HepG2 (cell line): Measurements from ENCODE around the gene RHBDL1. TPM values are rescaled to one million over a fixed set of nuclear protein-coding genes. Genes with fewer than 3 reads are reported as not detected.

Source experiments
- ATM ChIP-seq: fragments of 450-650 bp; IDR thresholded peaks from 2 replicates; pipeline ENCODE4 v1.7.1; 2017; ENCODE audit warnings: mild to moderate bottlenecking, borderline replicate concordance
- CAMTA2 ChIP-seq: sonication (generic); formaldehyde crosslinking; IDR thresholded peaks from 2 replicates; pipeline ENCODE4 v1.4.0; 2020; ENCODE audit warnings: mild to moderate bottlenecking, missing genetic modification reagents, borderline replicate concordance
- CTCF ChIP-seq: sonication (generic); formaldehyde crosslinking; IDR thresholded peaks from 2 replicates; pipeline ENCODE4 v1.5.0; 2020; ENCODE audit warnings: mild to moderate bottlenecking, missing genetic modification reagents, moderate library complexity
- FOSL1 ChIP-seq: sonication (generic); formaldehyde crosslinking; IDR thresholded peaks from 2 replicates; pipeline ENCODE4 v1.9.0; 2021; ENCODE audit warnings: missing genetic modification reagents, borderline replicate concordance
- KAT2B ChIP-seq: fragments of 150-350 bp; IDR thresholded peaks from 2 replicates; pipeline ENCODE4 v1.6.1; 2014; ENCODE audit warnings: low read depth, low read length, borderline replicate concordance
- KDM5B ChIP-seq: sonication (generic); formaldehyde crosslinking; IDR thresholded peaks from 2 replicates; pipeline ENCODE4 v1.4.0; 2020; ENCODE audit warnings: missing genetic modification reagents, mild to moderate bottlenecking, borderline replicate concordance
- MIXL1 ChIP-seq: IDR thresholded peaks from 2 replicates; pipeline ENCODE4 v1.6.1; 2016
- PHF5A ChIP-seq: IDR thresholded peaks from one replicate; pipeline ENCODE4 v1.6.1; 2018; ENCODE audit warnings: low read depth, missing genetic modification reagents; ENCODE audit not compliant: unreplicated experiment
- ZFP37 ChIP-seq: sonication (generic); formaldehyde crosslinking; IDR thresholded peaks from 2 replicates; pipeline ENCODE4 v1.4.0; 2020; ENCODE audit warnings: missing genetic modification reagents, borderline replicate concordance
- ZNF18 ChIP-seq: sonication (generic); formaldehyde crosslinking; IDR thresholded peaks from 2 replicates; pipeline ENCODE4 v1.8.0; 2022; ENCODE audit warnings: mild to moderate bottlenecking, missing genetic modification reagents; ENCODE audit not compliant: insufficient replicate concordance
- ZNF264 ChIP-seq: sonication (generic); formaldehyde crosslinking; IDR thresholded peaks from 2 replicates; pipeline ENCODE4 v1.4.0; 2020; ENCODE audit warnings: missing genetic modification reagents
- ZNF274 ChIP-seq: sonication (generic); formaldehyde crosslinking; IDR thresholded peaks from 2 replicates; pipeline ENCODE4 v1.5.1; 2020; ENCODE audit warnings: mild to moderate bottlenecking, missing genetic modification reagents
- ZNF331 ChIP-seq: sonication (generic); formaldehyde crosslinking; IDR thresholded peaks from 2 replicates; pipeline ENCODE4 v1.4.0; 2020; ENCODE audit warnings: missing genetic modification reagents
- ZNF562 ChIP-seq: sonication (generic); formaldehyde crosslinking; IDR thresholded peaks from 2 replicates; pipeline ENCODE4 v1.8.0; 2022; ENCODE audit warnings: missing genetic modification reagents, borderline replicate concordance
- ZNF589 ChIP-seq: sonication (generic); formaldehyde crosslinking; conservative IDR thresholded peaks from 2 replicates; pipeline ENCODE4 v1.8.0; 2022; ENCODE audit warnings: mild to moderate bottlenecking, moderate library complexity, missing genetic modification reagents
- polyA plus RNA-seq, 8 experiments: library from polyadenylated mRNA; depleted of rRNA in 3 of 8; stranded (reverse) in 7 of 8; unstranded in 1 of 8; fragments of >200 nt; fragmentation: Illumina TruSeq in 4 of 8; extraction: Trizol in 4 of 8; gene quantifications; 2 replicates each; pipeline versions ENCODE4 v1.2.1 to v1.2.3, GENCODE V29; 2011 to 2016; ENCODE audit warnings: low read depth in 4 of 8, missing spikeins in 1 of 8, mixed read lengths in 1 of 8; ENCODE audit not compliant: insufficient read depth in 1 of 8
- total RNA-seq, 5 experiments: library from RNA; depleted of rRNA; stranded (reverse); fragments of >200 nt; fragmentation: Illumina TruSeq; extraction: Trizol; gene quantifications; 2 replicates each; pipeline ENCODE4 v1.2.3, GENCODE V29; 2016; ENCODE audit warnings: low read depth in 1 of 5
- TF ChIP-seq, protein P1 (sequence below): sonication (generic); formaldehyde crosslinking; IDR thresholded peaks from 2 replicates; pipeline ENCODE4 v1.5.0; 2020; ENCODE audit warnings: missing genetic modification reagents, mild to moderate bottlenecking, borderline replicate concordance
- TF ChIP-seq, protein P2 (sequence below): sonication (generic); formaldehyde crosslinking; IDR thresholded peaks from 2 replicates; pipeline ENCODE4 v1.4.0; 2020; ENCODE audit warnings: missing genetic modification reagents; ENCODE audit errors: not compliant biosample characterization
- TF ChIP-seq, protein P3 (sequence below): sonication (generic); formaldehyde crosslinking; IDR thresholded peaks from 2 replicates; pipeline ENCODE4 v1.4.0; 2020; ENCODE audit warnings: missing genetic modification reagents
- TF ChIP-seq, protein P4 (sequence below): fragments of 450-650 bp; IDR thresholded peaks from 2 replicates; pipeline ENCODE4 v1.6.1; 2017

Gene RHBDL1
- total and polyA plus RNA-seq, 2 of the 13 experiments (the other 11 are each of a cell fraction or from before 2014, with no cell fraction given) = 1.8 to 3.8 TPM

DNA sequence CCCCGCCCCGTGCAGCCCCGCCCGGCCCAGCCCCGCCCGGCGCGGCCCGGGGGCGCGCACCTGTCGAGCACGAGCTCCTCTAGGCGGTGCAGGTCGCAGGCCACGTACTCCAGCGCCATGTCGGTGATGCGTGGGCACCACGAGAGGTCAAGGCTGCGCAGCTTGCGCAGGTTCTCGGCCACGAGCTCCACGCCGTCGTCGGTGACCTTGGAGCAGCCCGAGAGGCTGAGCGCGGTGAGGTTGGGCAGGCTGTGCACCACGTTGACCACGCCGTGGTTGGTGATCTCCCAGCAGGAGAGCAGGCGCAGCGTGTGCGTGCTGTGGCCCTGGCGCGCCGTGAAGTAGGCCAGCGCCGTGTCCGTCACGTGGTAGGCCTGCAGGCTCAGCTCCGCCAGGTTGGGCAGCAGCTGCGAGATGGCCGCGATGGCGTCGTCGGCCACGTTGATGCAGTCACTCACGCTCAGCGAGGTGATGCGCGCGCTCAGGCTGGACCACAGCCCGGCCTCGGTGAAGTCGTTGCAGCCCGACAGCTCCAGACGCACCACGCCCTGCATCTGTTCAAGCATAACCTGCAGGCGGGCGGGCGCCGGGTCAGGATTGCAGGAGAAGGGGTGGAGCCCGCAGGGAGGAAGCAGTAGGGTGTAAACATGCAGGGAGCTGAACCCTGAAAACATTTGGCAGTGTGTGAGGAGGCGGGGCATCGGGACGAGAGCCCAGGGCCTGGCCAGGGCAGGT, 20.1 kb downstream of the RHBDL1 start (continued):
- TF ChIP-seq ZNF18 (no peak), PHF5A (no peak), ATM (no peak), KAT2B (no peak), FOSL1 (CRISPR knock-in tag) (no peak), ZNF589 (CRISPR knock-in tag) (peak; percentile 85; the same call in 1 of the 2 replicates), ZNF274 (CRISPR knock-in tag) (0 out of 2 replicates have a peak, but pooled peaks have one; percentile 33), CTCF (CRISPR knock-in tag) (peak; percentile 25; the same call in 1 of the 2 replicates), MIXL1 (CRISPR knock-in tag) (no peak), ZNF331 (CRISPR knock-in tag) (no peak), ZFP37 (CRISPR knock-in tag) (no peak; the same call in 1 of the 2 replicates), ZNF562 (CRISPR knock-in tag) (no peak), ZNF264 (no peak), KDM5B (CRISPR knock-in tag) (peak; percentile 89; the same call in 1 of the 2 replicates), CAMTA2 (CRISPR knock-in tag) (0 out of 2 replicates have a peak, but pooled peaks have one; percentile 42)
- TF ChIP-seq, protein P1, sequence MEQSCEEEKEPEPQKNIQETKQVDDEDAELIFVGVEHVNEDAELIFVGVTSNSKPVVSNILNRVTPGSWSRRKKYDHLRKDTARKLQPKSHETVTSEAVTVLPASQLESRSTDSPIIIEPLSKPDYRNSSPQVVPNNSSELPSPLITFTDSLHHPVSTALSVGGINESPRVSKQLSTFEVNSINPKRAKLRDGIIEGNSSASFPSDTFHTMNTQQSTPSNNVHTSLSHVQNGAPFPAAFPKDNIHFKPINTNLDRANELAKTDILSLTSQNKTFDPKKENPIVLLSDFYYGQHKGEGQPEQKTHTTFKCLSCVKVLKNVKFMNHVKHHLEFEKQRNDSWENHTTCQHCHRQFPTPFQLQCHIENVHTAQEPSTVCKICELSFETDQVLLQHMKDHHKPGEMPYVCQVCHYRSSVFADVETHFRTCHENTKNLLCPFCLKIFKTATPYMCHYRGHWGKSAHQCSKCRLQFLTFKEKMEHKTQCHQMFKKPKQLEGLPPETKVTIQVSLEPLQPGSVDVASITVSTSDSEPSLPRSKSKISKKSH = no peak
- TF ChIP-seq, protein P2, sequence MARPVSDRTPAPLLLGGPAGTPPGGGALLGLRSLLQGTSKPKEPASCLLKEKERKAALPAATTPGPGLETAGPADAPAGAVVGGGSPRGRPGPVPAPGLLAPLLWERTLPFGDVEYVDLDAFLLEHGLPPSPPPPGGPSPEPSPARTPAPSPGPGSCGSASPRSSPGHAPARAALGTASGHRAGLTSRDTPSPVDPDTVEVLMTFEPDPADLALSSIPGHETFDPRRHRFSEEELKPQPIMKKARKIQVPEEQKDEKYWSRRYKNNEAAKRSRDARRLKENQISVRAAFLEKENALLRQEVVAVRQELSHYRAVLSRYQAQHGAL (CRISPR knock-in tag) = peak; percentile 54
- TF ChIP-seq, protein P3, sequence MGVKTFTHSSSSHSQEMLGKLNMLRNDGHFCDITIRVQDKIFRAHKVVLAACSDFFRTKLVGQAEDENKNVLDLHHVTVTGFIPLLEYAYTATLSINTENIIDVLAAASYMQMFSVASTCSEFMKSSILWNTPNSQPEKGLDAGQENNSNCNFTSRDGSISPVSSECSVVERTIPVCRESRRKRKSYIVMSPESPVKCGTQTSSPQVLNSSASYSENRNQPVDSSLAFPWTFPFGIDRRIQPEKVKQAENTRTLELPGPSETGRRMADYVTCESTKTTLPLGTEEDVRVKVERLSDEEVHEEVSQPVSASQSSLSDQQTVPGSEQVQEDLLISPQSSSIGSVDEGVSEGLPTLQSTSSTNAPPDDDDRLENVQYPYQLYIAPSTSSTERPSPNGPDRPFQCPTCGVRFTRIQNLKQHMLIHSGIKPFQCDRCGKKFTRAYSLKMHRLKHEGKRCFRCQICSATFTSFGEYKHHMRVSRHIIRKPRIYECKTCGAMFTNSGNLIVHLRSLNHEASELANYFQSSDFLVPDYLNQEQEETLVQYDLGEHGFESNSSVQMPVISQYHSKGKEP (CRISPR knock-in tag) = no peak
- TF ChIP-seq, protein P4, sequence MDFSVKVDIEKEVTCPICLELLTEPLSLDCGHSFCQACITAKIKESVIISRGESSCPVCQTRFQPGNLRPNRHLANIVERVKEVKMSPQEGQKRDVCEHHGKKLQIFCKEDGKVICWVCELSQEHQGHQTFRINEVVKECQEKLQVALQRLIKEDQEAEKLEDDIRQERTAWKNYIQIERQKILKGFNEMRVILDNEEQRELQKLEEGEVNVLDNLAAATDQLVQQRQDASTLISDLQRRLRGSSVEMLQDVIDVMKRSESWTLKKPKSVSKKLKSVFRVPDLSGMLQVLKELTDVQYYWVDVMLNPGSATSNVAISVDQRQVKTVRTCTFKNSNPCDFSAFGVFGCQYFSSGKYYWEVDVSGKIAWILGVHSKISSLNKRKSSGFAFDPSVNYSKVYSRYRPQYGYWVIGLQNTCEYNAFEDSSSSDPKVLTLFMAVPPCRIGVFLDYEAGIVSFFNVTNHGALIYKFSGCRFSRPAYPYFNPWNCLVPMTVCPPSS = no peak
